GM13977 (cell line): Measurements from ENCODE around the gene PHACTR1.

ENCODE experiments used
- DNase-seq: peaks from one replicate; pipeline ENCODE4 v3.0.0; 2012; ENCODE audit warnings: low spot score
- in situ Hi-C: fragments of 300-500 bp; cut with MboI; formaldehyde crosslinking; loops from one replicate; pipeline ENCODE4 v1.12.0; 2022; ENCODE audit warnings: low sequenced_read_pairs, low pct_unique_long_range_greater_than_20kb, mixed read lengths, inconsistent platforms; ENCODE audit not compliant: unreplicated experiment
- TF ChIP-seq, protein P1 (sequence below): IDR thresholded peaks from 2 replicates; pipeline ENCODE4 v1.5.1; 2012; ENCODE audit warnings: mild to moderate bottlenecking, control low read depth; ENCODE audit not compliant: insufficient read depth; ENCODE audit errors: extremely low read depth, missing control alignments

The PHACTR1 gene

DNA sequence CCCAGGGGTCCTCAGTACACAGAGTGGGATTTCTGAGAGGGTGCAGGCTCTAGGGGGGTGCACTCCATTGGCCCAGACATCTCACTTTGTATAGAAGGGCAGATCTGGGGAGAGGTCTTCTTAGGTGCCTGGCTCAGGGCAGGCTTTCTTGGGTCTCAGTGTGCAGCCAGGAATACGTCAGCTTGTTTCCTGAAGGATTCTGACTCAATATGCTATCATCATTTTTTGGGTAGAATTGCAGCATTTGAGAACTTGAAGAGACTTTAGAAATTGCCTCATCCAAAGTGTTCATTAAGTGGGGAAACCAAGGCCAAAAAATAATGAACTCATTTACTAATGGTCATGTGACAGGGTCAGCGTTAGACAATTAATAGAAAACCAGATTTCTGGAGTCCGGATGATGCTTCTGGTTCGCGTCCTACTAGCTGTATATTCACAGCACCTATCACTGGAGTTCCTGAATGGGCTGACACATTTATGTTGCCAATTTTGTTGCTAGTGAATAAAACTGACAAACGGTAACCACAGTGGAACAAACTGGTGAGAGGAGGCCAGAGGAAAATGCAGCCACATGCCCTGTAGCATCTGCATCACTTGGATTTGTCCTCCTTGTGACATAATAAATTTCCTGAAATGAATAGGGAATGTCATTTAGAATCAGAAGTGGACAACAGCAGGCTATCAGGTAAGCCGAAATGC, 372.9 kb downstream of the PHACTR1 start:
- in situ Hi-C loops = no loop called here
- no peak for DNase-seq
- TF ChIP-seq, protein P1, sequence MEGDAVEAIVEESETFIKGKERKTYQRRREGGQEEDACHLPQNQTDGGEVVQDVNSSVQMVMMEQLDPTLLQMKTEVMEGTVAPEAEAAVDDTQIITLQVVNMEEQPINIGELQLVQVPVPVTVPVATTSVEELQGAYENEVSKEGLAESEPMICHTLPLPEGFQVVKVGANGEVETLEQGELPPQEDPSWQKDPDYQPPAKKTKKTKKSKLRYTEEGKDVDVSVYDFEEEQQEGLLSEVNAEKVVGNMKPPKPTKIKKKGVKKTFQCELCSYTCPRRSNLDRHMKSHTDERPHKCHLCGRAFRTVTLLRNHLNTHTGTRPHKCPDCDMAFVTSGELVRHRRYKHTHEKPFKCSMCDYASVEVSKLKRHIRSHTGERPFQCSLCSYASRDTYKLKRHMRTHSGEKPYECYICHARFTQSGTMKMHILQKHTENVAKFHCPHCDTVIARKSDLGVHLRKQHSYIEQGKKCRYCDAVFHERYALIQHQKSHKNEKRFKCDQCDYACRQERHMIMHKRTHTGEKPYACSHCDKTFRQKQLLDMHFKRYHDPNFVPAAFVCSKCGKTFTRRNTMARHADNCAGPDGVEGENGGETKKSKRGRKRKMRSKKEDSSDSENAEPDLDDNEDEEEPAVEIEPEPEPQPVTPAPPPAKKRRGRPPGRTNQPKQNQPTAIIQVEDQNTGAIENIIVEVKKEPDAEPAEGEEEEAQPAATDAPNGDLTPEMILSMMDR = no peak

DNA sequence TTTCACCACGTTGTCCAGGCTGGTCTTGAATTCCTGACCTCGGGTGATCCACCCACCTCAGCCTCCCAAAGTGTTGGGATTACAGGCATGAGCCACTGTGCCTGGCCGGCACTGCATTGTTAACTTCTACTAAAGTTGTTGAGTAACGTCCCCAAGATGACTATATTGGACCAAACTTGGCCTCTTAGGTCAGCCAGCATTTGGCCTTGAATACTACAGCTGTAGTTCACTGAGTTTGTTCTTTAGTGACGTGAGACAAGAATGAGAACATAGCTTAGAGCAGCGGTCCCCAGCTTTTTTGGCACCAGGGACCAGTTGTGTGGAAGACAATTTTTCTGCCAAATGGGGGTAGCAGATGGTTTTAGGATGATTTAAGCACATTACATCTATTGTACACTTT, 374.6 kb downstream of the PHACTR1 start:
- in situ Hi-C loops = no loop called here
- TF ChIP-seq, protein P1 = no peak
- no peak for DNase-seq

DNA sequence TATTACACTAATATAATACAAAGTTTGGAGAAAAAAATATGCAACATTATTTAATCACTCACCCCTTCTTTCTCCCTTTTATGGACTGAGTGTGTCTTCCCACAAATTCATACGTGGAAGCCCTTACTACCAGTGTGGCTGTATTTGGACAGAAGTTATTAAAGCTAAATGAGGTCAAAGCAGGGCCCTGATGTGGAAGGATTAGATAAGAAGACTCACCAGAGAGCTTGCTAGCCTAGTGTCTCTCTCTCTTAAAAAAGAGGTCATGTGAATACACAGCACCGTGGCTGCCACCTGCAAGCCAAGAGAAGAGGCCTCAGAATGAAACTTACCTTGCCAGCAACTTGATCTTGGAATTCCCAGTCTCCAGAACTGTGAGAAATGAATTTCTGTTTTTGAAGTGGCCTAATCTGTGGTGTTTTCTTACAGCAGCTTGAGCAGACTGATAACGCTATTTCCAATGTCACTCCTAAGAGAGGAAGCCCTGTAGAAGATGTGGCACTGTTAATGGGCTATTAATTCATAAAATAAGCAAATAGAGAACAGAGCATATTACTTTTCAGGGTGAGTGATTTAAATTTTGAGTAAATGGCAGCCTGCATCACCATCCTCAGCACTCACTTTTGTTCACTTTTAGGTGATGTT, 378.3 kb downstream of the PHACTR1 start:
- in situ Hi-C loops = no loop called here

DNA sequence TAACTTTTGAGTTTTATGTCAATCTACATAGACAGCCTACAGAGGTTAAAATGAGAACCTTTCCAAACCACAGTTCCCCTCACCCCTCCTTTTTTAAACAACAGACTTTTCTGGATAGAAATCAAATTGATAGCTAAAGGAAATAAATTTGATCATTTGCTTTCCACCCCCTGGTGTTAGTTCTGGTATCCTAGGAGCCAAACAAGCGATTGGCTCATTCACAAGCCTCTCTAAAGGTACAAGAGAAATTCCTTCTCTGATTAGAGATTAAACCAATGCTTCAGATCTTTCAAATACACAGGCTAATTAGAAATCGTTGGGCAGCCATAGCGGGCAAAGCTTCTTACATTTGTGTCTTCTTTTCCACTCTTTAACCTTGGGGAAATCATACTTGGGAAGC, 379.5 kb downstream of the PHACTR1 start:
- in situ Hi-C loops = no loop called here
- TF ChIP-seq, protein P1 = no peak
- DNase-seq = no peak

More for the DNA sequence above, 378.3 kb downstream of the PHACTR1 start:
- DNase-seq = no peak
- TF ChIP-seq, protein P1 = no peak

DNA sequence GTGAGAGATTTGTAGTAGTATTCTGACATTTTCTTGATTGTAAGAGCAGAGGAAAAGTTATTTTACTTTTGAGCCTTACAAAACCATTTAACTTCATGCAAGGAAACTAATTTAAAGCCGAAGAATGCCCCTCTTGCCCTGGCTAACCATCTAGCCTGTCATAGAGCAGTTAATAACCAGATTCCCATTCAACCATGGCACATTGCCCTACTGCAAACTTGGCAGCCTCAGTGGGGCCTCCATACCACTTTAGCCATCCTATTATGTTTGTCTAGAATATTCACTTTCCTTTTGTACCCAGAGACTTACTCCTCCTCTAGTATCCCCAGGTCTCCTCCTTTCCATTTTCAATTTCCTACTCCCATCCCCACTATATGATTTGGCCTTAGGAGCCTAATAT, 380.9 kb downstream of the PHACTR1 start:
- DNase-seq = no peak
- TF ChIP-seq, protein P1 = no peak
- in situ Hi-C loops = no loop called here

DNA sequence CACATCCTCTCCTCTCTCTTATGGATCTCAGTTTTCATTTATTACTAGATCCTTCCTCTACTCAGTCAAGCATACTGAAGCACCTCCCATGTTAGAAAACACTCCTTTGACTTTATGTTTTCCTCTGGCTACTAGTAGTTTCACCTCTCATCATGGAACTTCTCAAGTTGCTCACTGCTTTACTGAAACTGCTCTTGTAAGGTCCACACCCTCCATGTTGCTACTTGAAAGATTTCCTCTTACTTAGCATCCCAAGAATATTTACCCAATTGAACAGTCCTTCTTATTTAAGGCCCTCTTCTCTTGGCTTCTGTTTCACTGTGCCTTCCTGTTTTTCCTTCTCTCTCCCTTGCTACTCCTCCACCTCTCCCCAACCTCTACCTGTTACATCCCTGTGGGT, 381.4 kb downstream of the PHACTR1 start:
- in situ Hi-C loops = no loop called here
- TF ChIP-seq, protein P1 = no peak
- DNase-seq = no peak
